GM23338 (cell line): Measurements from ENCODE around the gene RELN.

Experiments used
- CREB1 ChIP-seq: fragments of 250-450 bp; sonication (Bioruptor Pico); IDR thresholded peaks from 2 replicates; pipeline ENCODE4 v1.5.0; 2020; ENCODE audit warnings: low read depth, mild to moderate bottlenecking, moderate library complexity
- CTCF ChIP-seq, 2 experiments: fragments of 200-600 bp in 1 of 2; sonication (generic) in 1 of 2; conservative IDR thresholded peaks; 2 replicates each; pipeline versions ENCODE4 v1.5.1 to v1.6.1; 2016 to 2017; ENCODE audit warnings: antibody characterized with exemption in 2 of 2, low read depth in 2 of 2, mild to moderate bottlenecking in 2 of 2, moderate library complexity in 1 of 2
- ETS1 ChIP-seq: IDR thresholded peaks from 2 replicates; pipeline ENCODE4 v1.6.1; 2016; ENCODE audit warnings: antibody characterized with exemption
- EZH2 ChIP-seq: fragments of 200-600 bp; sonication (generic); IDR thresholded peaks from one replicate; pipeline ENCODE4 v1.8.0; 2017; ENCODE audit warnings: antibody characterized with exemption, mild to moderate bottlenecking, low read depth; ENCODE audit not compliant: unreplicated experiment
- EZH2phosphoT487 ChIP-seq: fragments of 200-600 bp; sonication (generic); IDR thresholded peaks from one replicate; pipeline ENCODE4 v1.8.1; 2018; ENCODE audit warnings: antibody characterized with exemption; ENCODE audit not compliant: unreplicated experiment
- JUNB ChIP-seq: IDR thresholded peaks from one replicate; pipeline ENCODE4 v1.6.1; 2016; ENCODE audit warnings: antibody characterized with exemption; ENCODE audit not compliant: unreplicated experiment
- NANOG ChIP-seq: IDR thresholded peaks from 2 replicates; pipeline ENCODE4 v1.6.1; 2016; ENCODE audit warnings: antibody characterized with exemption, borderline replicate concordance
- POLR2AphosphoS5 ChIP-seq: IDR thresholded peaks from 2 replicates; pipeline ENCODE4 v1.6.1; 2016; ENCODE audit warnings: antibody characterized with exemption, low read depth
- REST ChIP-seq: IDR thresholded peaks from one replicate; pipeline ENCODE4 v1.6.1; 2018; ENCODE audit warnings: antibody characterized with exemption; ENCODE audit not compliant: unreplicated experiment
- STAT1 ChIP-seq: IDR thresholded peaks from one replicate; pipeline ENCODE4 v1.6.1; 2016; ENCODE audit warnings: antibody characterized with exemption; ENCODE audit not compliant: unreplicated experiment
- ZNF114 ChIP-seq: fragments of 250-450 bp; sonication (Bioruptor Pico); IDR thresholded peaks from 2 replicates; pipeline ENCODE4 v1.5.0; 2020; ENCODE audit warnings: mild to moderate bottlenecking, moderate library complexity
- ZNF331 ChIP-seq: fragments of 250-450 bp; sonication (Bioruptor Pico); IDR thresholded peaks from 2 replicates; pipeline ENCODE4 v1.5.0; 2020; ENCODE audit warnings: low read depth, mild to moderate bottlenecking, moderate library complexity

- TF ChIP-seq CREB1 (CRISPR knock-in tag) (no peak), CTCF (conservative IDR thresholded peaks at IDR 0.05; ENCODE audit: low read depth in 2 of 2) (no peak), ETS1 (no peak), POLR2AphosphoS5 (no peak), EZH2 (no peak), EZH2phosphoT487 (no peak), STAT1 (no peak), REST (no peak), JUNB (no peak), ZNF114 (CRISPR knock-in tag) (no peak), ZNF331 (CRISPR knock-in tag) (no peak), NANOG (no peak)
Observed at GRCh38 chr7:103796327-103796962, 193.0 kb downstream of the RELN start.
